ENCODE results near the gene TMBIM6.

TMBIM6 gene

DNA sequence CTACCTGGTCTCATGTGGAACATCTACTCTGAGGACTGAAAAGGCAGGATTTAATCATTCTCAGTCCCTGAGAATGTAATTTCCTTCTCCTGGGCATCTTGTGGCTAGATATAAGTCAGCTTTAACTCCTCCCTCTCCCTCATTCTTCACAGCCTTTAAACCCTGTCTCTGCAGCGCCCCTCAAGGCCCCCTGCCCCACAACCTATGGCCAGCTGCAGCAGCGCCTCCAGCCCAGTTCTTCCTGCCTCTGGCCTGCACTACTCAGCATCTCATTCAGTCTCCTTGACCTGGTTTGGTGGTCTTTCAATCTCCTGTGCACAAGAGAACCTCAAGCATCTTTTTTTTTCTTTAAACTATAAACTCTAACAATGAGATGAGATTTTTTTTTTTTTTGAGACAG lies 57.6 kb downstream of the TMBIM6 start:
- no peak for DNase-seq

DNA sequence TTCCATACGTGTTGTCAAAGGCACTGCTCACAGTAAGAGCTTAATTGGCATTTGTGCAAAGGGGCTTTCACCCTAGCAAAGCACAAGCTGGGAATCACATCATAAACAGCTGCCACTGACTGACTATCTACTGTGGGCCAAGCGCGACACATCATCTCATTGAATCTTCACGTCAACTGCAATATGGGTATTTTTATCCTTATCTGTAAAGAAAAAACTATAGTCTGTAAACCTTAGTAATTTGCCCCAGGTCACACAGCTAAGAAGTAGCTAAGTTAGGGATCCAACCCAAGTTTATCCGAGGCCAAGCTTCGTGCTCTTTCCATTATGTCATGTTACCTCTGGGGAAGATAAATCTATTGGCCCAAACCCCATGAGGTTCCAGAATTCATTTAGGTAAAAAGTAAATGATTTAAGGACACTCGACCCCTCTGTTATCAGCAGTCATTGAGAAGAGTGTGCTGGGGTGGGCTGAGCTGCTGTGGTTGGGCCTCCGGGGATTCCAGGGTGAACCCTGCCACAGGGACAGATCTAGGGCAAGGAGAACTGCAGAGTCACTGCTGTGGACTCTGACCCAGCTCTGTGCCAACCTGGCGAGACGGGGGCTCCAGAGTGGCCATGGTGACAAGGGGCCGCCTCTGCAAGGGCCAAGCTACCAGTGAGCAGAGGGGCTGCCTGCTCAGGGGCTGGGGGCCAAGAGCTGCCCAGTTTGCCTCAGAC lies 59.2 kb downstream of the TMBIM6 start:
- DNase-seq: no peak

DNA sequence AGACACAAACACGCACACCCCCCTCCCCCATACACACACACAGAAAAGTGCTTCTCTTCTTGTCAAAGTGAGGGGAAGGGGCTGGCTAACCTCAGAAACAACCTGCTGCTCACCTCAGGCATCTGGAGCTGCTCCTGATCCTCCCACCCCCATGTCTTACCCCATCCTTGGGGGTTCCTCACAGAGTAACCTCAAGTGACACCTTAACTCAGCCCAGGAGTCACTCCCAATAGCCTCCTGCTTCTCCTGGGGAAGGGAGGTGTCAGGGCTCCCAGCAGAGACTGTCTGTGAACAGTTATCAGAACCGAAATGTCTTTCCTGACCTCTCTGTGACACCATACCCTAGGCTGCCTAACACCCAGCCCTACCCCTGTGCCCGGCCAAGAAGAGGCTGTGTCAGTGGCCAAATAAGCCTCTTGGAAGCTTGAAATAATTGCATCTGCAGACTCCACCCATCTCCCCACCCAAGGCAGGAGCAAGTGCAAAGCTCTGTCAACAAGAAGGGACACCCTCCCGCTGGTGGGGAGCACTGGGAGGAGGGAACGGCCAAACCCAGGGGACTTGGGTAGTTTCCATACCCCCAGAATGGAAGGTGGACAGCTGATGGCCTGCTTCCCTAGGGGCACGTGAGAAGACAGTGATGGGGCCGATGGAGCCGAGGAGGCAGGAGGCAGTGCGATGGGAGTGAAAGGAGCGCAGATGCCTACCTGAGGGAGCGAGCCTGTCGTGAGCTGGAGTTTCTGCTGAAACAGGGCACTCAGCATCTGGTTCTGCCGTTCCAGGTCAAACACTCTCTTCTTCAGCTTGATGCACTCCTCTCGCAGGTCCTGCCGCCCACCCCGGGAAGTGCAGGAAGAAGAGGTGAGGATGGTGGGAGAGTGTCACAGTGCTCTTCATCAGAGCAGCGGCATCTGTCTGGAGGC lies 60.0 kb downstream of the TMBIM6 start:
- DNase-seq: no peak

DNA sequence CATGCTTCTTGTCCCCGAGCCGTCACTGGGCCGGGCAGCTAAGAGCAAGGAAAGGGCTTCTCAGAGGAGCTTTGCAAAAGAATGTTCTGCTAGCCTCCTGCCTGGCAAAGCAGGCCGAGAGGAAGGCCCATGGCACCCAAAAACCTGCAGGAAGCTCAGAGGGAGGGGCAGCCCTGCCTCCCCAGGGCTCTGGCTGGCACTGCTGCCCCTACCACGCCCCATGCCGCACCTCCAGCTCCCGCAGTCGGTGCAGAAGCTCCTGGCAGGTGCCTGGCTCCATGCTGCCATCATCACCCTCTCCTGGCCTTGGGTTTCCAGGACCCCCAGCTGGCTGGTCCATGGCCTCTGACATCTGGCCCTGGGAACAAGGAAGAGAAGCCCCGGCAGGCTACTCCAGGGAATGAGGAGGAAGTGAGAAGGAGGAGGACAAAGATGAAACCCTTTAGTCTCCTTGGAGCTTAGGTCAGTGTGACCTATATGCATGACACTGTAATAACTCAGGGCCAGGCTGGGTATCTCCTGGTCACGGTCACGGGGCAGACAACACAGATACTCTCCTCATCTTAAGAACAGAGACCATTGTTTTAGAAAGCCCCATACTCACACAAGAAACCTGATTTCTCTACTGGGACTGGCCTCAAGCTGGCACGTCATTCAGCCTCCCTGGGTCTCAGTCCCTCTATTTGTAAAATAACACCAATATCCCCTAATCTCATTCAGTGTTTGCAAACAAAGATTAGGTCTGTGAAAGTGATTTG lies 62.5 kb downstream of the TMBIM6 start:
- no peak for DNase-seq

DNA sequence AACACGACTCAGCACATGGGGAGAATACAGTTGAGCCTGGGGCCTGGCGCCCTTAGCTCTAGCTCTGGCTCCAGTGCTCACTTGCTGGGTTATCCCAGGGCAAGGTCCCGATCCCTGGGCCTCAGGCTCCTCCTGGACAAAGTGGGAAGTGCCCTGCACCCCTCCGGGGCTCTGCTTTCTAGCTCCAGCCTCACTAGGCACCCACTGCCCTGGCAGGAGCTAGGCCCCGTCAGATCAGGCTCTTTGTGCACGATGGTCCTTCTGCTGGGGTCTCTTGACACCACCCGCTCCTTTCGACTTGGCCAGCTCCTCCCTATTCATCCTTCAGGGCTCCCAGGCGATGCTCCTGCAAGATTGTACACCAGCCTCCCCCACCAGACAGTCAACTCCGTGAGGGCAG lies 63.5 kb downstream of the TMBIM6 start:
- no peak for DNase-seq

DNA sequence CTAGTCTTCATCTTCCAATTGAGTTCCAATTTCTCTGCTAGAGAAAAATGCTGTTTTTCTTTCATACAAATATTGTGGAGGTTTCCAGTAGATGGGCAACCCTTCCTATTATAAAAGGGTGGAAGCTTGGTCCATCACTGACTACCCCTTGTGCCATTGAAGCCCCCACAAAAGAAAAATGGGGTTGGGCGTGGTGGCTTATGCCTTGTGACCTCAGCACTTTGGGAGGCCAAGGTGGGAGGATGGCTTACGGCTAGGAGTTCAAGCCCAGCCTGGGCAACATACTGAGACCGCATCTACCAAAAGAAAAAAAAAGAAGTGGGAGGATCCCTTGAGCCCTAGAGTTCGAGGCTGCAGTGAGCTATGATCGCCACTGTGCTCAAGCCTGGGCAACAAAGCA lies 64.1 kb downstream of the TMBIM6 start:
- no peak for DNase-seq

DNA sequence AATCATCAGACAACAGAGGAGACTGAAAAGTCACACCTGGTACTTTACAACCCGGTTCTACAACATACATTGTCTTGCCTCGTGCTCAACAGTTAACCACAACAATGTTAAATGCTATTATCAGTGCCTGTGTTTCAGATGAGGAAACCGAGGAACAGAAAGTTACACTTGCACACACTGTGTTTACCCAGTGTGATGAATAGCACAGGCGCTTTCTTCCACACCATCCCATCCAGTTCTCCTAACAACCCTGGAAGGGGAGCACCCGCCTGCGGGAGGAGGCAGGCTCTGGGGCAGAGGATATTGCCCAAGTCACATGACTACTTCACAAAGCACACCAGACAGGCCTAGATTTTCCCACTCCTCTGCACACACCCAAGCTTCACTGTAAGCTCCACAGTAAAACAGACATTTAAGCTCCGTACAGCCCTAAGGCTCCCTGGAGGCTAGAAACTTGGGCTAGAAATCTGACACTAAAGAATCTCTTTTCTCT lies 65.0 kb downstream of the TMBIM6 start:
- no peak for DNase-seq

DNA sequence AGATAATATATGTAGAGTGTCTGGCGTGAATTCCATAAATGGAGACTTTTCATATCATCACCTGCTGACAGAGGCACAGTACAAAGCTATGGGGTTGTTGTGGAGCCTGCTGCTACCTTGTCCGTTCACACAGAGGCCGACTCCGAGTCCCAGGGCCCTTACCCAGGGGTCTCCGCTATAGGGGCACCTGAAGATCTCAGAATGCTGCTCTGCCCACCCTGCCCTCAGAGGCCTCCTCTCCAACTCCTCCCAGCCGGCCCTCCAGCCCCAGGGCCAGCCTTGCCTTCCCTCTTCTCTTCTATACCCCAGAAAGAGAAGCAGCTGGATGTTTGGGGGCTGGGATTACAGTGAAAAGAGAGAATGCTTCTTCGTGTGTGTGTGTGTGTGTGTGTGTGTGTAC lies 65.5 kb downstream of the TMBIM6 start:
- no peak for DNase-seq

DNA sequence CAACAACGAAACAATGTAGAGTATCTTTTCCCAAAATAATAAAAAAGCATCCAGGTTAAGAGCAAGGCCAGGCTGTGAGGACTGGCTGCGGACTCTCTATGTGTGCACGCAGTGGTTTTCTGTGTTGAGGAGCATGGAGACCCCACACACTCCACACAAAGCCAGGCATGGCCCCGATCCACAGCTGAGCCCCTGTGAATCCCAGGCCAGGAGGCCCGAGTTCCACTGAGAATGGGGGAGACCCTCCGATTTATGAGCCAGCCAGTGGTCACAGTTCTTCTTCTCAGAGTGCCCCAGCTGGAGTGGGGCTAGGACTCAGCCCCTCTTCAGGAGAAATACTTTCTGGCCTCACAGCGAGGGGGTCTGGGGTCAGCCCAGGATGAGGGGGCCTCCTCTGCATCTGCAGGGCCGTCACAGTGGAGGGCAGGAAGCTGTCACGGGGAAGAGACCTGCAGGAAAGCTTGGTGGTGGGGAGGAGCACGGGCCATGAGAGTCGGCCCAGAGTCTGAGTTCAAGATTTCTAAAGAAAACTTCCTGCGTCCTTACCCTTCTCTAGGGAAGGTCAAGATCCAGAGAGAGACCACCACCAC lies 66.7 kb downstream of the TMBIM6 start:
- no peak for DNase-seq

DNA sequence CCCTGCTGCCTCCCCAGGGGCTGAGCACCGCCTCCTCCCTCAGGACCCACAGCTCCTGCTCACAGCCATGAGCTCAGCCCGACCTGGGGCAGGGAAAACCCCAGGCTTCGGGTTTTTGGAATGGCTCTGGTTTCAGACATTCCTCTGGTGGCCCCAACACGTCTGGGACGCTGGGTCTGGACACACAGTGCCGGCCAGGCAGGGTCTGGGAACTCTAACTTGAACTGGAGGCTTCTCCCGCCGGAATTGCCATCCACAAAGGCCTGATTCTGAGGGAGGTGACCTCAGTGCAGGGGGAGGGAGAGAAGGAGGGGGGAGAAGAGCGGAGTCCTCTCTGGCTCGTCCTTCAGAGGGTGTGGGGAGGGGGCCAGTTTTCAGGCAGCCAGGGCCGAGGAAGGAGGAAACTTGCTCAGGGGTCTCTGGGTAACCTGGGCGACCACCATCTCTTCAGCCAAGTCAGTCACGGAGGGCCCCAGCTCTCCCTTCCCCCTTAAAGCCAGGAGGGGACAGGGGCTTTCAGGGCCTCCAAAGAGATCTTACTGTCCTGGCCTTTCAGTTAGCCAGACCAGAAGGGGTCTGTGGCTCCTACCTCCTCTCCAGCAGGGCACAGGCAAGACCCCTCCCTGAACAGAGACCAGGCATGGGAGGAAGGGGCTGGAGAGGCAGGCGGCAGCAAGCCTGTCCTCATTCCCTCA lies 67.5 kb downstream of the TMBIM6 start:
- no peak for DNase-seq

DNA sequence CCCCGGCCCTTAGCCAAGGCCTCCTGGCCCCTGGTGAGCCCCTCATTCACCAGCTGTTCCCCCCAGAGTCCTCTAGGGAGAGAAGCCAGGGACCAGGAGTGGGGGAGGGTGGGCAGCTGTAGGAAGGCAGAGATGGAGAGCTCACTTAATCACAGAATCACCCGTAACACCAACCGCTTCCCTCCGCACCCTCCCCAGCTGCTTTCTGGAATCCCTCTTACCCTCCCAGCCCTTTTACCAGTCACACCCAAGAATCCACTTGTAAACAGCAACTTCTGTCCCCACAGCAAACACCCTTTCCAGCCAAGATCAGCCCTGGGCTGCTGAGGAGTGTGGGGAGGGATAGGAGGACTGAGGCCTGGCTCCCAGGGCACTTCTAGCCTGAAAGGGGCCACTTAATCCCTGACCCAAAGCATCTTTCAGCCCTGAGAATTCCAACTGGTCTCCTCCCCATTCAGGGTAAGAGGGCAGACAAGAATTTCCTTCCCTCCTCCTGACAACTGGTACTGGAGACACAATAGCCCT lies 68.1 kb downstream of the TMBIM6 start:
- DNase-seq: no peak

DNA sequence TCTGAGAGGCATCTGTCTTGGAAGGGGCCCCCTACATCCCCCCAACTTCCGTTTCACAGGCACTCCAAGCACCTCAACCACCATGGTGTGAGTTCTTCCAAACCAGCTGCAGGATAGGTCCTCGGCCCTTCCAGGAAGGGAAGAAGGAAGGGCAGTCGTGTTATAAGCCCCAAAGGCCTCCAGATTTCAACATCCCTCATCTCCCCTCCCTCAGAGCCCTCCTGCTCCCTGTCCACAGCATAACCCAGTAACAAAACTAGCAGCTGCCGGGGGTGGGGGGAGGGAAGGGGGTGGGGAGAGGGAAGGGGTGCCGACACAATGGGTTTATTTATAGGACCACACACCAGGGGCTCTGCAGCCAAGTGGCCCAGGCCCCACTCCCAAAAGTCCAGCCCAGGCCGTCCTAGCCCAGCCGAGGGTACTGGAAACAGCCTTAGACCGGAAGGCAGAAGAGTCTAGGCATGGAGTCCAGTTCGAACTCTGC lies 68.6 kb downstream of the TMBIM6 start:
- no peak for DNase-seq

DNA sequence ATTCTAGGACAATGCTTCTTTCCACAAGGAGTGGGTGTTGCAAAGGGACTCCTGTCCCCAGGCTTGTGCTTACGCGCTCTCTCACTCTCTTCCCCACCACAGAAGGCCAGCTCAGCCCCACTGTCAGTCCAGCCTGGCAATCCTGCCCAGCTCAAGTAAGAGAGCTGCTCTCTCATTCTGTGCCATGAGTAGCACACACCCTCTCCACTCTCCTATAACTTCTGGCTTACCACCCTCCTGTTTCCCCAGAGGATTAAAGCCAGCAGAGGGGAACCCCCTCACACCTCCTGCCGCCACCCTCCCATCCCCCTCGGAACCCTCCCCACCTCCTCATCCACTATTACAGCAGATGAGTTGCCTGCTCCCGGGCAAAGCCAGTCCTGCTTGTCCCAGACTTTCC lies 69.8 kb downstream of the TMBIM6 start:
- DNase-seq: no peak

DNA sequence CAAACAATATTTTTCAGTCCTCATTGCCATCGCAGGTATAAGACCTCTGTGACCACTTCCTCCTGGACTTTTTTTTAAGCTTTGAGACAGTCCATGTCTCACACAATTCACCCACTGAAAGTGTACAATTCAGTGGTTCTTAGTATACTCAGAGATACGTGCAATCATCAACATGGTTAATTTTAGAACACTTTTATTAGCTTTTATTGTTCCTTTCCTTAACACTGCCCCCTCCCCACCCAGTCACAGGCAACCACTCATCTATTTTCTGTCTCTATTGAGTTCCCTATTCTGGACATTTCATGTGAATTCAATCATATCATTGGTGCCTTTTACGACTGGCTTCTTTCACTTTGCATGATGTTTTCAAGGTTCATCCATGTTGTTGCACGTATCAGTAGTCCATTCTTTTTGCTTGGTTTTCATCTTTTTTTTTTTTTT lies 70.6 kb downstream of the TMBIM6 start:
- DNase-seq: no peak

DNA sequence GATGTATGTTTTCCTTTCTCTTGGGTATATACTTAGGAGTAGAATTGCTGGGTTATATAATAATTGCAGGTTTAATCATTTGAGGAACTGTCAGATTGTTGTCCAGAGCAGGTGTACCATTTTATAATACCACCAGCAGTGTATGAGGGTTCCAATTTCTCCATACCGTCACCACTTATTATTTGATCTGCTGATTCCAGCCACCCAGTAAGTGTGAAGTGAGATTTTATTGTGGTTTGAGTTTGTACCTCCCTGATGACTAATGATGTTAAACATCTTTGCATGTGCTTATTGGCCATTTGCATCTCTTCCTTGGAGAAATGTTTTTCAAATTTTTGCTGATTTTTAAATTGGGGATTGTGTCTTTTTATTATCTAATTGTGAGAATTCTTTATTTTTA lies 71.8 kb downstream of the TMBIM6 start:
- DNase-seq: no peak
